Measurements from ENCODE around the gene ZBTB24.

- TF ChIP-seq EZH2 (IDR thresholded peaks at IDR 0.05), result no peak
- TF ChIP-seq POLR2AphosphoS5 (IDR thresholded peaks at IDR 0.05; ENCODE audit: borderline replicate concordance, low read depth, low read length), result no peak
Observed at GRCh38 chr6:109434456-109434855, 48.6 kb downstream of the ZBTB24 start.
